ENCODE results near the gene OPN3.

DNA sequence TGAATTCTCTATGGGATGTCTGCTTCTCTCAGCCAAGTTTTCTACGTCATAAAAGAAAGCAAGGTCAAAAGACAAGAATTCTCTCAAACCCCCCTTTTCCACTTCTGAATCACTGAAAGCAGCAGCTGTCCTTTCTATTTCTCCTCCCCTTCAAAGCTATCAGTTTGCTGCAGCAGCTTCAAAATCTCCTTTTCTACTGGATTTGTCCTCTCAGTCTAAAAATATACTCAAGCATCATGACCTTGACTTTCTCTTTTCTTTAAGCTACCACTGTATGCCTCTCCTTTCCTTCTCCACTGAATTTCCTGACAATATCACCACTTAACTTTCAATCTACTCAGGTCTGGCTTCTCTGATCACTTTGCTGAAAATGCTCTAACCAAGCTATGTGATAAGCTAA lies 13.8 kb upstream of the OPN3 start:
- TF ChIP-seq CTCF (IDR thresholded peaks at IDR 0.05) (no peak), POLR2A (IDR thresholded peaks at IDR 0.05) (no peak), POLR2AphosphoS5 (IDR thresholded peaks at IDR 0.05) (no peak)

Measured in breast epithelium (tissue), 3 donors.